ENCODE results near the gene MARCHF5. TPM values are rescaled to one million over a fixed set of nuclear protein-coding genes. Genes with fewer than 3 reads are reported as not detected.
"Not testable (repeated sequence)": the region's sequence is repeated elsewhere in the genome, so short reads cannot be mapped to it uniquely, and the experiment has no call there.

MARCHF5 gene
- total RNA-seq, 1 donor from 2014 or later: 49.9 TPM

DNA sequence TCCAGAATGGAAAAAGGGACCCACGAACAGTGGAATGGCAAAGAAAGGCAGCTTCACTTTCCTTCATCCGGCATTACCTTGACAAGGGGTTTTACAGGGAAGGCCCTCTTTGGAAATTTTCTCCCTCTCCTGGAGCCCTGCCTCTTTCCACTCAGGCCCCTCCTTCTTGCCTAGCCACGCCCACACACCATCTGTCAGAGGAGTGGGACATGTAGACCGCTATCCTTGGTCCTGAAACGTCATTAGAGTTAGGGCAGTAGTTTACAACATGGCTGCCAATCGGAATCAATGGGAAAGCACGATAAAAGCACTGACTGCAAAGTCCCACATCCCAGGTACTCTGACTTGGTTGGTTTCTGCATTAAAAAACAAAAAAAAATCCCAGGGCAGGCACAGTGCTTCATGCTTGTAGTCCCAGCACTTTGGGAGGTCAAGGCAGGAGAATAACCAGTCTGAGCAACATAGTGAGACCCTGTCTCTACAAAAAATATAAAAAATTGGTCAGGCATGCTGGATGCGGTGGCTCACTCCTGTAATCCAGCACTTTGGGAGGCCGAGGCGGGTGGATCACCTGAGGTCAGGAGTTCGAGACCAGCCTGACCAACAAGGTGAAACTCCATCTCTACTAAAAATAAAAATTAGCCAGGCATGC is 96.4 kb downstream of the MARCHF5 start:
- no peak for DNase-seq (ENCODE audit: extremely low spot score, unreplicated experiment)
- no peak overlapping the region for H3K4me3 Mint-ChIP-seq (ENCODE audit: unreplicated experiment)
- H3K36me3 Mint-ChIP-seq (ENCODE audit: unreplicated experiment): no peaks in the 10 kb centered on the region
- H3K4me1 Mint-ChIP-seq (ENCODE audit: unreplicated experiment): no peaks in the 10 kb centered on the region
- no peak overlapping the region for H3K27ac Mint-ChIP-seq (ENCODE audit: unreplicated experiment)
- TF ChIP-seq, protein P1, sequence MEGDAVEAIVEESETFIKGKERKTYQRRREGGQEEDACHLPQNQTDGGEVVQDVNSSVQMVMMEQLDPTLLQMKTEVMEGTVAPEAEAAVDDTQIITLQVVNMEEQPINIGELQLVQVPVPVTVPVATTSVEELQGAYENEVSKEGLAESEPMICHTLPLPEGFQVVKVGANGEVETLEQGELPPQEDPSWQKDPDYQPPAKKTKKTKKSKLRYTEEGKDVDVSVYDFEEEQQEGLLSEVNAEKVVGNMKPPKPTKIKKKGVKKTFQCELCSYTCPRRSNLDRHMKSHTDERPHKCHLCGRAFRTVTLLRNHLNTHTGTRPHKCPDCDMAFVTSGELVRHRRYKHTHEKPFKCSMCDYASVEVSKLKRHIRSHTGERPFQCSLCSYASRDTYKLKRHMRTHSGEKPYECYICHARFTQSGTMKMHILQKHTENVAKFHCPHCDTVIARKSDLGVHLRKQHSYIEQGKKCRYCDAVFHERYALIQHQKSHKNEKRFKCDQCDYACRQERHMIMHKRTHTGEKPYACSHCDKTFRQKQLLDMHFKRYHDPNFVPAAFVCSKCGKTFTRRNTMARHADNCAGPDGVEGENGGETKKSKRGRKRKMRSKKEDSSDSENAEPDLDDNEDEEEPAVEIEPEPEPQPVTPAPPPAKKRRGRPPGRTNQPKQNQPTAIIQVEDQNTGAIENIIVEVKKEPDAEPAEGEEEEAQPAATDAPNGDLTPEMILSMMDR (IDR thresholded peaks at IDR 0.05): no peak
- no peaks in the 10 kb centered on the region for H3K9me3 Mint-ChIP-seq (ENCODE audit: unreplicated experiment)
- H3K27me3 Mint-ChIP-seq (ENCODE audit: unreplicated experiment): peaks cover 13% of the 10 kb centered on the region

DNA sequence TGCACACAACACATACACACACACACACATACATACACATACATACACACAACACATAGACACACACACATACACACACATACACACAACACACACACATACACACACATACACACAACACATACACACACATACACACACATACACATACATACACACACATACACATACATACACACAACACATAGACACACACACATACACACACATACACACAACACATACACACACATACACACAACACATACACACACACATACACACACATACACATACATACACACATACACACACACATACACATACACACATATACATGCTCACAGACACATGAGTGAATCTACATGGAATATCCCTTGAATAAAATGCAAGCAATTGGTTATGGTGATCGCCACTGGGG is 102.2 kb downstream of the MARCHF5 start:
- not testable (repeated sequence) for H3K27me3 Mint-ChIP-seq (ENCODE audit: unreplicated experiment); DNase-seq (ENCODE audit: extremely low spot score, unreplicated experiment); H3K27ac Mint-ChIP-seq (ENCODE audit: unreplicated experiment); H3K4me1 Mint-ChIP-seq (ENCODE audit: unreplicated experiment); H3K4me3 Mint-ChIP-seq (ENCODE audit: unreplicated experiment); H3K9me3 Mint-ChIP-seq (ENCODE audit: unreplicated experiment); H3K36me3 Mint-ChIP-seq (ENCODE audit: unreplicated experiment)

DNA sequence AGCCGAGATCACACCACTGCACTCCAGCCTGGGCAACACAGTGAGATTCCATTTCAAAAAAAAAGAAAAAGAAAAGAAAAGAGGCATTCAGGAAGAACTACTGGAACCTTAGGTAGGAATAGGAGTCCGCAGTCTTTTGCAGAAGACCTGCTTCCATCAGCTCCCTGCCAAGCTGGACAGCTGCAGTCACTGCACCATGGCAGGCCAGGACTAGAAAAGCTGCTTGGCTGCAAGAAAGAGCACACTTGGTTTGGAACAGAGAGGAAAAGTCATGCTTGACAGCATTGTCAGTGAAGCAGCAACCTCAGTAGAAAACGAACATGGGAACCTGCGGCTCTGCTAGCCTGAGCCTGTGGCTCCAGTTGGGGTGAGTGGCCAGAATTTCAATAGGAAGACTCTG is 104.3 kb downstream of the MARCHF5 start:
- peaks cover 5% of the 10 kb centered on the region for H3K9me3 Mint-ChIP-seq (ENCODE audit: unreplicated experiment)
- H3K27me3 Mint-ChIP-seq (ENCODE audit: unreplicated experiment): peaks cover 5% of the 10 kb centered on the region
- peaks cover 5% of the 10 kb centered on the region for H3K4me1 Mint-ChIP-seq (ENCODE audit: unreplicated experiment)
- TF ChIP-seq, protein P1 (IDR thresholded peaks at IDR 0.05): no peak
- H3K27ac Mint-ChIP-seq (ENCODE audit: unreplicated experiment): no peak overlapping the region
- DNase-seq (ENCODE audit: extremely low spot score, unreplicated experiment): no peak
- H3K4me3 Mint-ChIP-seq (ENCODE audit: unreplicated experiment): no peak overlapping the region
- H3K36me3 Mint-ChIP-seq (ENCODE audit: unreplicated experiment): no peaks in the 10 kb centered on the region

DNA sequence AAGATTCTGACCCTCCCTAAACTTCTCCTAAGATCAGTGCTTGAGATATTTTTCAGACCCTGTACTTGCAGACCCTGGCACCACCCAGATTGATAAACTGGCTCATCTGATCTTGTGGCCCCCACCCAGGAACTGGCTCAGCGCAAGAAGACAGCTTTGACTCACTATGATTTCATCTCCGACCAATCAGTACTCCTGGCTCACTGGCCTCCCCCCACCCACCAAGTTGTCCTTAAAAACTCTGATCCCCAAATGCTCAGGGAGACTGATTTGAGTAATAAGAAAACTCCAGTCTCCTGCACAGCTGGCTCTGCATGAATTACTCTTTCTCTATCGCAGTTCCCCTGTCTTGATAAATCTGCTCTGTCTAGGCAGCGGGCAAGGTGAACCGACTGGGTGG is 111.3 kb downstream of the MARCHF5 start:
- not testable (repeated sequence) for H3K4me1 Mint-ChIP-seq (ENCODE audit: unreplicated experiment); H3K36me3 Mint-ChIP-seq (ENCODE audit: unreplicated experiment); H3K9me3 Mint-ChIP-seq (ENCODE audit: unreplicated experiment); H3K4me3 Mint-ChIP-seq (ENCODE audit: unreplicated experiment); H3K27ac Mint-ChIP-seq (ENCODE audit: unreplicated experiment); DNase-seq (ENCODE audit: extremely low spot score, unreplicated experiment)
- H3K27me3 Mint-ChIP-seq (ENCODE audit: unreplicated experiment): peaks cover 46% of the 10 kb centered on the region

Other genes with a start within 250 kb of the MARCHF5 start
- gene CPEB3, start 89 bp upstream of the MARCHF5 start, total RNA-seq: 1.9 and 2.0 TPM in 2 replicates